Smooth muscle cell (in vitro differentiated cells): ENCODE data around the gene SEL1L2. TPM values are rescaled to one million over a fixed set of nuclear protein-coding genes. Genes with fewer than 3 reads are reported as not detected.

ENCODE experiments used
- DNase-seq: peaks from one replicate; lab custom pipeline; 2025; ENCODE audit not compliant: unreplicated experiment; lab: John Stamatoyannopoulos, UW
- H2AFZ ChIP-seq: fragments of 200-600 bp; sonication (generic); 2 replicates; pipeline ENCODE4 v1.6.0; 2016; ENCODE audit warnings: antibody characterized with exemption, low read depth, mild to moderate bottlenecking
- H3F3A ChIP-seq: fragments of 200-600 bp; sonication (generic); 2 replicates; pipeline ENCODE4 v1.6.0; 2017; ENCODE audit warnings: antibody characterized with exemption, low read depth
- H3K27ac ChIP-seq: fragments of 200-600 bp; sonication (generic); 2 replicates; pipeline ENCODE4 v1.5.1; 2016; ENCODE audit warnings: low read depth, mild to moderate bottlenecking
- H3K27me3 ChIP-seq: fragments of 200-600 bp; sonication (generic); 2 replicates; pipeline ENCODE4 v1.6.1; 2016; ENCODE audit warnings: low read depth, mild to moderate bottlenecking
- H3K36me3 ChIP-seq: fragments of 200-600 bp; sonication (generic); 2 replicates; pipeline ENCODE4 v1.5.1; 2016; ENCODE audit warnings: low read depth
- H3K4me1 ChIP-seq: fragments of 200-600 bp; sonication (generic); 2 replicates; pipeline ENCODE4 v1.5.1; 2016; ENCODE audit warnings: low read depth
- H3K4me2 ChIP-seq: fragments of 200-600 bp; sonication (generic); 2 replicates; pipeline ENCODE4 v1.6.0; 2016; ENCODE audit warnings: mild to moderate bottlenecking
- H3K4me3 ChIP-seq: fragments of 200-600 bp; sonication (generic); 2 replicates; pipeline ENCODE4 v1.5.1; 2016; ENCODE audit warnings: mild to moderate bottlenecking
- H3K79me2 ChIP-seq: fragments of 200-600 bp; sonication (generic); 2 replicates; pipeline ENCODE4 v1.6.0; 2016; ENCODE audit warnings: low read depth, mild to moderate bottlenecking
- H3K9ac ChIP-seq: fragments of 200-600 bp; sonication (generic); 2 replicates; pipeline ENCODE4 v1.6.0; 2016; ENCODE audit warnings: low read depth
- H3K9me3 ChIP-seq: fragments of 200-600 bp; sonication (generic); replicated peaks from 2 replicates; pipeline ENCODE4 v1.5.1; 2016; ENCODE audit warnings: low read depth
- H4K20me1 ChIP-seq: fragments of 200-600 bp; sonication (generic); 2 replicates; pipeline ENCODE4 v1.6.0; 2016; ENCODE audit warnings: low read depth
- CTCF ChIP-seq: fragments of 200-600 bp; sonication (generic); IDR thresholded peaks from 2 replicates; pipeline ENCODE4 v1.5.1; 2017; ENCODE audit warnings: borderline replicate concordance, mild to moderate bottlenecking, antibody characterized with exemption; ENCODE audit not compliant: insufficient read depth, poor library complexity, severe bottlenecking
- WGBS: methylation state at CpG from one replicate; pipeline ENCODE4 v1.1.7; 2016; ENCODE audit warnings: low lambda C conversion rate; 5-methylcytosine and 5-hydroxymethylcytosine counted together
- polyA plus RNA-seq: library from polyadenylated mRNA; unstranded; fragments of >200 nt; fragmentation: Nextera tagmentation; extraction: Ambion mirVana; gene quantifications from 2 replicates; pipeline ENCODE4 v1.2.1, GENCODE V29; 2016
- total RNA-seq: library from RNA; depleted of rRNA; stranded (reverse); fragments of >200 nt; gene quantifications from 2 replicates; pipeline ENCODE4 v1.2.3, GENCODE V29; 2014

Gene SEL1L2
- total and polyA plus RNA-seq, 2 experiments from 2014 or later, result not detected

GRCh38 chr20:13852306-13852705, 138.1 kb downstream of the SEL1L2 start:
- Histone ChIP-seq H3K9ac (no peak overlapping the region), H3K4me1 (no peaks in the 10 kb centered on the region), H3K36me3 (no peaks in the 10 kb centered on the region), H3K9me3 (no peaks in the 10 kb centered on the region), H3K27me3 (no peaks in the 10 kb centered on the region), H3K27ac (no peak overlapping the region), H4K20me1 (no peaks in the 10 kb centered on the region), H3K4me2 (peak overlapping the region; percentile 62), H3F3A (no peaks in the 10 kb centered on the region), H2AFZ (peak overlapping the region; percentile 25), H3K4me3 (no peak overlapping the region), H3K79me2 (no peaks in the 10 kb centered on the region)
- TF ChIP-seq CTCF, result no peak
- no peak for DNase-seq
- 53% methylated on average over 1 of the region's 1 CpG for WGBS

GRCh38 chr20:13851279-13851678, 139.1 kb downstream of the SEL1L2 start:
- H3K27me3 ChIP-seq, result no peaks in the 10 kb centered on the region
- no peak for DNase-seq
- H3K4me3 ChIP-seq, result no peak overlapping the region
- H3K9me3 ChIP-seq, result no peaks in the 10 kb centered on the region
- H4K20me1 ChIP-seq, result no peaks in the 10 kb centered on the region
- H3K4me1 ChIP-seq, result no peaks in the 10 kb centered on the region
- 65% methylated on average over 2 of the region's 2 CpGs for WGBS
- H3K4me2 ChIP-seq, result no peak overlapping the region
- TF ChIP-seq CTCF, result no peak
- no peak overlapping the region for H3K9ac ChIP-seq
- H3F3A ChIP-seq, result no peaks in the 10 kb centered on the region
- H2AFZ ChIP-seq, result no peak overlapping the region
- no peaks in the 10 kb centered on the region for H3K36me3 ChIP-seq
- no peaks in the 10 kb centered on the region for H3K79me2 ChIP-seq
- no peak overlapping the region for H3K27ac ChIP-seq

DNA sequence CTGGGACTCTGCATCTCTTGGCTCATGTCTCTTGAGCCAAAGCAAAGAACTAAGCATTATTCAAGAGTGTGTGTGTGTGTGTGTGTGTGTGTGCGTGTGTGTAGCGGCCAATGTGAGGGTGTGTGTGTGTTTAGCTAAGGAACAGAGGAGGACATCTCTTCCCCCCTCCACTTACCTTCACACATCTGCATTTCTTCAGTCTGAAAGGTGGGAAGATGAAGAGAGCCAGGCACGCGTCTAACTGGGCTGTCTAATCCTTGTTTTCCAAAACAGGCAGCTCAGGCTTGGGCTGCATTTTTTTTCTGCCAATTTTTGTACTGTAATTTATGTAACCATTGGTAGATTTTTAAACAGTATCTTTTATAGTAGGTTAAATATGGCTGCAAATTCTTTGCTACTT, 146.1 kb downstream of the SEL1L2 start:
- no peaks in the 10 kb centered on the region for H3K36me3 ChIP-seq
- H2AFZ ChIP-seq, result no peak overlapping the region
- H3K27me3 ChIP-seq, result no peaks in the 10 kb centered on the region
- no peak for TF ChIP-seq CTCF
- no peaks in the 10 kb centered on the region for H3F3A ChIP-seq
- WGBS, result 77% methylated on average over 4 of the region's 4 CpGs
- H4K20me1 ChIP-seq, result no peaks in the 10 kb centered on the region
- no peaks in the 10 kb centered on the region for H3K9me3 ChIP-seq
- H3K9ac ChIP-seq, result no peak overlapping the region
- no peaks in the 10 kb centered on the region for H3K79me2 ChIP-seq
- H3K27ac ChIP-seq, result no peak overlapping the region
- no peaks in the 10 kb centered on the region for H3K4me1 ChIP-seq
- H3K4me3 ChIP-seq, result no peak overlapping the region
- no peak for DNase-seq
- no peak overlapping the region for H3K4me2 ChIP-seq

GRCh38 chr20:13841206-13841605, 149.2 kb downstream of the SEL1L2 start:
- Histone ChIP-seq H3F3A (no peaks in the 10 kb centered on the region), H3K4me1 (peaks cover 3% of the 10 kb centered on the region), H2AFZ (no peak overlapping the region), H3K9me3 (no peaks in the 10 kb centered on the region), H3K4me3 (no peak overlapping the region), H3K79me2 (no peaks in the 10 kb centered on the region), H3K4me2 (no peak overlapping the region), H3K36me3 (no peaks in the 10 kb centered on the region), H3K27me3 (no peaks in the 10 kb centered on the region), H3K27ac (no peak overlapping the region), H4K20me1 (no peaks in the 10 kb centered on the region), H3K9ac (no peak overlapping the region)
- WGBS, result 94% methylated on average over 3 of the region's 3 CpGs
- DNase-seq, result no peak
- TF ChIP-seq CTCF, result no peak
